ENCODE data around the gene THUMPD3.
A peak's percentile ranks its signal among the peaks of the same experiment; 100 is the strongest.

Gene THUMPD3

DNA sequence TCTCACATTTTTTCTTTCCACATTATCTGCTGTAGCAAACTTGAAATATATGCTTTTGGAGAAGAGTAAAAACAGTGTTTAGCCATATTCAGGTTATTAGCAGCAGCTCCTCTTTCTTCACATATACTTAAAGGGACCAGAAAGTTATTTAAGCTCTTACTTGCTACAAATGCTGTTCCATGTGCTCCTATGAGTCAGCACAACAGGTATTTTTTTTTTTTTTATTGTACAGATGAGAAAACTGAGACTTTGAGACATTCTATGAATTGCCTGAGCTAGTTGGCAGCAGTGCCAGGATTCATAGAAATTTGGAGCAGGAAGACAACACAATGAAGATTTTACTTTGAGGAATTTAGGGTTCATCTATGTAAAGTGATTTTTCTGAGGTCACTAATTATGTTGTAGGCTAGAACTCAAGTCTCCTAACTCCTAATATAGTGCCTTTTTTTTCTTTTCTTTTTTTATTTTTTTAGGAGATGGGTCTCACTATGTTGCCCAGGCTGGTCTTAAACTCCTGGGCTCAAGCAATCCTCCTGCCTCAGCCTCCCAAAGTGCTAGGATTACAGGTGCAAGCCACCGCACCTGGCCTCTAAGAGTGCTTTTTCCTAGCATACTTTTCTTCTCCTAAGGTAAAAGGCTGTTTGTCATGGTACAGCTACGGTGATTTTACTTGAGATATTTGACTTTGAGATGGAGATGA is 58.1 kb downstream of the THUMPD3 start:
- peak; percentile 34 for DNase-seq

DNA sequence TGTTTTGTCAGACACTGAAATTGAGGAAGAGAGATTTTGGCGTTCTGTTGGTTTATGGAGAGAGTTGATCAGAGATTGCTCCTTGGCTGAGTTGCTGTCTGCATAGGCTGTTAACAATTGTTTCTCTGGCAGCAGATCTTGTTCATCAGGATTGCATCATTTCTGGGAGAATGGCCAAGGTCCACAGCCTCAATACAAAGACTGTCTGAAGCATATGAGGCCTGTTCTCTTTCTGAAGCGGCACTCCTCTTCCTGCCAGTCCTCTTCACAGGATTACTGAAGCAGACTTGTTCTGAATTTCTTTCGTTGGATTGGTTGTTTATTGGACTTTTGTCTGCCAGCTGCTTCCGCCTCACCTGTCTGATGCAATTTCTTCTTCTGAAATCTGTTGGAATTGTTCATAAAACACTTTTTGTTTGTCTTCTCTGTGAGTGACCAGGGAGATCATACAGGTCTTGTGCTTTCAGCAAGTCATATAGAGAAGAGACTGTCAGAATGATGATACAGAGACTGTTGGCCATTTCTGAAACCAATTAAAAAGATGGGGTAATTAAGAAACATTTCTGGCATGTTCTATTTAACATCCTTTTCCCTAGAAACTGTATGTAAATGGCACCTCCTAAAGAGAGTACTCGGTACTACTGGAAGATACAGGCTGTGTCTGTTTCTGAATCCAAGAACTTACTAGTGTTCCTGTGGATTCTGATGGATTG is 60.0 kb downstream of the THUMPD3 start:
- peak; percentile 98 for DNase-seq

DNA sequence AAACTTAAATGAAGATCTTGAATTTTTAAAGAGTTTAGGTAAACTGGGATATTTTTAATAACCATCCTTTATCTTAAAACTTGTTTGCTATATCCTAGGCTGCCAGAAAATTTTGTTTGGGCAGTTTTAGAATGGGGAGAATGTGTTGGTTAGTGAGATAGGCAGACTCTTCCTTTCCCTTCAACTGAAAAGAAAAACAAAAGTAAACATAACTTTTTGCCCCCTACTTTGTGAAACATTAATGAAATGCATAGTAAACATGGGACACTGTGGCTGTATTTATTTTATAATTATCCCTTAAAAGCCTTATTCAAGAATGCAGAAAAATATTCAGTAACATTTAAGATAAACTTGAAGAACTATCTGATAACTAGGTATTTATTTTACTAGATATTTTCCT is 65.6 kb downstream of the THUMPD3 start:
- DNase-seq: no peak

GRCh38 chr3:9430733-9431132 is 67.9 kb downstream of the THUMPD3 start:
- no peak for DNase-seq

GRCh38 chr3:9433627-9434521 is 71.0 kb downstream of the THUMPD3 start:
- no peak for DNase-seq

DNA sequence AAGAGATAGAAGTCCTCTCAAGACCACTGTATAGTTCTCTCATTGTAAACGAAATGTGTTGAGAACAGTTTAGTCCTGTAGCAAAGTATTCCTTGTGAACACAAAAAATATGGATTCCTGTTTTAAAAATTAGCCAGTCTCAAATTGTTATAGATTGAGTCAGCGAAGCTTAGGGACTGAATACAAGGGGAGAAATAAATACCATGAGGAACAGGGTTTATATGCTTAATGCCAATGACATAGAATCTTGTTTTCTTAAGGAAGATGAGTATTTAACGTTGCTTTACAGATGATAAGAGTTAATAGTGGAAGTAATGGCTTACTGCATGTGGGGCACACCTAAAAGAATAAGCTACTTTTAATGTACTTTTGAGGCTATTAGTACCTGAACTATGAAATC is 72.5 kb downstream of the THUMPD3 start:
- DNase-seq: peak; percentile 12
